ENCODE results near the gene FNBP1.

- TF ChIP-seq EZH2phosphoT487 (IDR thresholded peaks at IDR 0.05; ENCODE audit: unreplicated experiment) (no peak), CTCF (conservative IDR thresholded peaks at IDR 0.05; ENCODE audit: low read depth in 2 of 2) (no peak)
Observed at GRCh38 chr9:129848712-129849441, 194.1 kb downstream of the FNBP1 start.
